Measurements from ENCODE around the gene SH3PXD2A.

The SH3PXD2A gene

GRCh38 chr10:103630156-103630555, 225.2 kb downstream of the SH3PXD2A start:
- DNase-seq (ENCODE audit: low read depth in 4 of 4, low spot score in 1 of 4), result no peak

DNA sequence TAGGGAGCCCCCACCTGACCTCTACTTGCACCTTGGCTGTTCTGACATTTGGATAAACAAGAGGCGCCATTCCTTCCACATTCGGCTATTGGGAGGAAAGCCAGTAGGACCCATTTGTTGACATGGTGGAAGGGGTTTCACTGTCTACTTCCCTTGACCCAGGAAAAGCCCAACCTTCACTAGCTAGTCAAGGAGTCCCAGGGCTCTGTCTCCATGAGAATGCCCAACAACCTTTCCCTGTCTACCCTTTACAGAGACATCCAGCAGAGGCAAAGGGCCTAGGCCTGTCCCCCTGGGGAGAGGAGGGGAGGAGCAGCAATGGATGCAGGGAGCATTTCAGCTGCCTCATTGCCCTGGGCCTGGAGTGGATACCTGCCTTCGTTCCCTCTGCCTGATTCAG, 225.8 kb downstream of the SH3PXD2A start:
- no peak for DNase-seq (ENCODE audit: low read depth in 4 of 4, low spot score in 1 of 4)

DNA sequence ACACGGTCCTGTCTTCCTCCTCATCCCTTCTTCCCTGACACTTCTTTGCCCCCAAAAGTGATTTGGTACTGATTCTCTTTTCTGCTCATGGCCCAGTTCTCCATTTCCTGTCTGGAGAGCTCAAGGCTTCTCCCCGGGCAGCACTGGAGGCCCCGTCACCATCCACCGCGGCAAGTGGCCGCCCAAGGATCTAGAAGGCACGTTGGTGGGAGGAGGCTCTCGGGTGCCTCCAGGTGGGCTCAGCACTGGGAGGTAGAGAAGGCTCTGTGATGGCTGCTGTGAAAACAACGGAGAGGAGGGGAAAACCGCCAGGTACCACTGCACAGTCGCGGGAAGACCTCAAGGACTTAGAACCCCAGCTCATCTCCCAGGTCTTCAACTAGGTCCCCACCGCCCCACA, 227.5 kb downstream of the SH3PXD2A start:
- DNase-seq (ENCODE audit: low read depth in 4 of 4, low spot score in 1 of 4), result no peak

GRCh38 chr10:103627111-103627892, 228.1 kb downstream of the SH3PXD2A start:
- DNase-seq (ENCODE audit: low read depth in 4 of 4, low spot score in 1 of 4), result no peak

GRCh38 chr10:103626178-103626577, 229.2 kb downstream of the SH3PXD2A start:
- DNase-seq (ENCODE audit: low read depth in 4 of 4, low spot score in 1 of 4), result no peak

- no peak for DNase-seq (ENCODE audit: low read depth in 4 of 4, low spot score in 1 of 4)
Observed at GRCh38 chr10:103622935-103623574, 232.3 kb downstream of the SH3PXD2A start.

GRCh38 chr10:103622286-103622685, 233.1 kb downstream of the SH3PXD2A start:
- no peak for DNase-seq (ENCODE audit: low read depth in 4 of 4, low spot score in 1 of 4)

DNA sequence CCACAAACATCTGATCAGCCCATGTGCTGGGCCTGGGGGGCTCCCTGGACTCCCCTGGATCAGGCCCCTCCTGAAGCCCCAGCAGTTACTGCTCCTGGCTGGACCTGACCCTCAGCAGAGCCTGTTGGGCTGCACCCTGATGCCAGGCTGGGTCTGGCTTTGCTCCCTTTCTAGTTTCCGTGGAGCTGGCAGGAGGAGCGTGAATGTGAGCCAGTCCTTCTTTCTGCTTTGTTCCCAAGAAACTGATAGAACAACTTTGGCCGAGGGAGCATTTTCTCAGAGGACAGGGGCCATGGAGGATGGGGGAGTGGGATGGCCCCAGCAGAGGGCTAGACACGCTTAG, 233.6 kb downstream of the SH3PXD2A start:
- DNase-seq (ENCODE audit: low read depth in 4 of 4, low spot score in 1 of 4), result no peak

DNA sequence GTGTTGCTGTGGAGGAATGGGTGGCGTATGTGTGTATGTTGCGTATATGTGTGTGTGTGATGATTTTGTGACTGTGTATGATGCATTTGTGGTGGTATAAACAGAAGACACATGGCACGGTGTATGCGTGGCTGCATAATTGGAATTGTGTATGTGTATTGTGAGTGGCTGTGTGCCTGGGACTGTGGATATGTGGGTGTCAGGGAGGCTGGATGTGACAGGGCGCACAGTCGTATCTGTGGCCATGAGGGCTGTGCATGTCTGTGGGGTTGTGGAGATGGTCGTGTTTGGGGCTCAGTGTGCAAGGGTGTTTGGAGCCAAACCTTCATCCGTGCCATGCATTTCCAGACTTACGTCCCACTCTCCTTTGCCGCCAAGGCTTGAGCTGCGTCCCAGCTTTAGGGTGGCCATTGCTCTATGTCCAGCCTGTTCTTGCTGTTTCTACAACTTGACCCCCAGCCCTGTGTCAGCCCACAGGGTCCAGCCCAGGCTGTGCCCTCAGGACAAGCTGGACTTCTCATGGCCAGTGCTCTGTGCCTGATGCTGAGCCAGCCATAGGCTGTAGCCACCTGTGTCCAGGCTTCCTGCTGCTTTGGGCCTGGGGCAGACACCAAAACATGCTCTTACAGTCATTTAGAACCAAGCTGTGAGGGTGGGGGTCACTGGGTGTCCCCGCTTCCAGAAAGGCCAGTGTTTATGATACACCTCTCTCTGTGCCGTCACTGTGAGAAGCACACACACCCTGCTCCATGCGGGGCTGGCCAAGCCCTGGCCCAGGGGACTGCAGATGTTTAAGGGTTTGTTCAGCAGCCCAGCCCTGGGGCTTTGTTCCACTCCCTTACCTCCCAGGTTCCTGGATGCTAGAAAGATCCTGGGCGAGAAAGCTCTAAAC, 234.2 kb downstream of the SH3PXD2A start:
- no peak for DNase-seq (ENCODE audit: low read depth in 4 of 4, low spot score in 1 of 4)

GRCh38 chr10:103620352-103620740, 235.0 kb downstream of the SH3PXD2A start:
- no peak for DNase-seq (ENCODE audit: low read depth in 4 of 4, low spot score in 1 of 4)

GRCh38 chr10:103619424-103620351, 235.7 kb downstream of the SH3PXD2A start:
- no peak for DNase-seq (ENCODE audit: low read depth in 4 of 4, low spot score in 1 of 4)

DNA sequence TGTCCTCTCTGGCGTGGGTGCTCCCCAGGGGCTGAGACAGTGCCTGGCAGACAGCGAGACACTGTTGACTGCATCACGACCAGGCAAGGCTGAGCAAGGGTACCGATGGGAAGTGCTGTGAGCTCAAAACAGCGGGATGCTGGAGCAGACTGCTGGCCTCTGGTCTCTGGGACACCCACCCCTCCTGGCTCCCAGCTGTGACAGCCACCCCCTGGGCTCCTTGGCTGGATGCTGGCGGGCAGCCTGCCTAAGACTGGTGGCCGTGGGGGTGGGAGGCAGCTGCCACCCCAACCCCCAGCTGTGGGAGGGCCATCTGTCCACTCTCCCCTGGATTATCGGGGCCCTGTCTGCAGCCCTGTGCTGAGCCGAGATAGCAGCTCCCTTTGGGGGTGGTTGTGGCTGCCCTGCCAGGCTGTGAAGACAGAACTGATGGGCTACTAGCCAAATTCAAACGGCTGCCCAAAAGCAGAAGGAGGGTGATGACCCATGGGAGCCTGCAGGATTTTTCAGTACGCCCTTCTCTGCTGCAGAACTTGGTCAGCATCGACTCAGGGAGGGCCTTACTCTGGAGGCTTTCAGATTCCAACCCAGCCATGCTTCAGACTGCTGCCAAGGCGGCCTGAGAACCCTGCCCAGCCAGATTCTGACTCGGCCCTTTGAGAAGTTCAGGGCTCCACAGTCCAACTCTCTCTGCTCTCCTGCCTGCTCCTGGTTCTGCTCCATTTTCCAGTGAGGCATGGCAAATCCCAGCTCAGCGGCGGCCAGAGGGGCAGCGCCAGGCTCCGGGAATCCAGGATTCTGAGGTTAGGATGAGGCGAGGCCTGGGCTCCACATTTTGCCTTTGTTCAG, 236.6 kb downstream of the SH3PXD2A start:
- DNase-seq (ENCODE audit: low read depth in 4 of 4, low spot score in 1 of 4), result no peak

DNA sequence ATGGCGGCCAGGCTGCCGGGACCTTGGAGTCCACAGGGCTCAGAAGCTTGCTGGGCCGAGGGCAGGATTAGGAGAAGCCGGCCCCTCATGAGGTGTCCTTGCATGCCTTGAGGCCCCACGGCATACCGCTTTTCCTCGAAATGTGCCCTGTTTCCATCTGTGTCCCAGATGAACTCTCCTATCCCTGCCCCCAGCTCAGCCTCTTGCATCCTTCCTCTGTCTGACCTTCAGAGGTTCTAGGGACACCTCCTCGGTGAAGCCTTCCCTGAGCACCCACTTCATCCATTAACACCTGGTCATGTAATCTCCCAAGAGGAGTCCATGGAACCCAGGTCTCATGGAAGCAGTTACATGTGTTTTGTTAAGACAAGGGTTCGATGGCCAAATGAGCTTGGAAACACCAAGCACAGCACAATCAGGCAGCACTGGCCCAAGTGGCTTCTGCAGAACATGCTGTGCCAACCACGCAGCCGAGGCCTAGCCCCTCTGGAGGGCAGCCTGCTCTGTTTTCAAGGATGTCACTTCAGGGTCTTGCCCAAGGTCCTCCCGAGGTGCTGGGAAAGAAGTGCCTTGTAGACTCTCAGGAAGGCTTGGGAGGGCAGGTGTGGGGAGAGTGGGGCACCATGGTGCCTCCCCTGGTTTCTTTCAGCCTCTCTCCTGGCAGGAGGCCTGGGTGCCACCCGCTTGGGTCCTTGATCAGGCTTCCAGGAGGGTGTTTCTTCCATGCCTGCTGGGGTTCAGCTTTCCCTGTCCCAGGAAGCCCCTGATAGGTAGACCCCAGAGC, 237.6 kb downstream of the SH3PXD2A start:
- no peak for DNase-seq (ENCODE audit: low read depth in 4 of 4, low spot score in 1 of 4)

GRCh38 chr10:103616705-103617601, 238.4 kb downstream of the SH3PXD2A start:
- DNase-seq (ENCODE audit: low read depth in 4 of 4, low spot score in 1 of 4), result no peak

DNA sequence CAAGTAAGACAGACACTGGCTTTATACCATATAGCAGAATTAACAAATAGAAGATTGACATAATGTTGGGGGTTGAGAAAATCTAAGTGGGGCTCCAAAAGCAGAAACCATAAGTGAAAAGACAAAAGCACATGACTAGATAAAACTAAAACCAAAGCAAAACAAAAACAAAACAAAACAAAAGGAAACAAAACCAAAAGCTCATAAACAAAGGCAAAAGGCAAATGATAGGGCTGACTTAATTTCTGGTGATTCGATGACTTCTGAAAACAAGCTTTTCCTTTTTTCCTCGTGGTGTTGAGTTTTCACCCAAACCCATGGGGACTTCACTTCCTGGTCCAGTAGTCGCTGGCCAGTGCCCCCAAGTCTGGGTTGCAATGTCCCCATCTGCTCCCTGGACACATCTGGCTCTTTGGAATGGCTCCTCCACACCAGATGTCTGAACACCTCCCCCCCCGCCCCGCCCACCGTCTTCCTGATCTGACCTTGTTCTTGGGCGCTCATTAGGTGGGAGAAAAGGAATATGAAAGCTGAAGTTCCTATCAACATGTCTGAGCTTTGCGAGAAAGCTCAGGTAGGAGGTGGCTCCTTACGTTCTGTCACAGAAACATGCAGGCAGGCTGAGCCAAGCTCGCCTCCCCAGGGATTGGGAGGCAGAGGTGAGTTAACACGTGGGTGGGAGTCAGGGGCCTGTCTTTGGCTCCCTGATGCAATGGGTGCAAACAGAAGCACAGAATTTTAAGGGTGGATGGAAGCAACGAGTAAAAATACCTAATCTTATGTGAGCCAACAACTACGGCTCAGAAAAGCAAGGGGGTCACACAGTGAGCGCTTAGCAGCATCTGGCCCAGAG, 240.8 kb downstream of the SH3PXD2A start:
- DNase-seq (ENCODE audit: low read depth in 4 of 4, low spot score in 1 of 4), result no peak

DNA sequence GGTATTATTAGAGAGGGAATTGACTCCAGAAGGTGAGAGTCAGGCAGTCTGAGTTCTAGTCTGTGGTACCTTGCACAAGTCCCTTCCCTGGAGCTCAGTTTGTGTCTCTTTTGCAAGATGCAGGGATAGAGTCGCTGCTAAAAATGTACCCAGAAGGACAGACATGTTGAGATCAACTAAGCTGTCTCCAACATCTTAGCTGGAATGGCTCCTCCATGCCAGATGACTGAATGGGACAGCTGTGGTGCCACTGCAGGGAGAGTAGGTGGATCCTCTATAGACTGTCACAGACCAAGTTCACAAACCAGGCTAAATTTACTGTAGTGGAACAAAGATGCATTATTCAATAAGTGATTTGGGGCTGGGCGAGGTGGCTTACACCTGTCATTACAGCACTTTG, 241.8 kb downstream of the SH3PXD2A start:
- DNase-seq (ENCODE audit: low read depth in 4 of 4, low spot score in 1 of 4), result no peak

Data from stimulated activated CD4-positive, alpha-beta T cell treated with anti-CD3 and anti-CD28 coated beads, Interleukin-1b, Interleukin-23, amount 100 ng/mL, for 24 hours (primary cell).